Upper lobe of right lung (tissue), 1 donor: ENCODE data around the gene SERINC4. TPM values are rescaled to one million over a fixed set of nuclear protein-coding genes. Genes with fewer than 3 reads are reported as not detected.
"Not testable (repeated sequence)": the region's sequence is repeated elsewhere in the genome, so short reads cannot be mapped to it uniquely, and the experiment has no call there.

Experiments
- ATAC-seq: fragments of 200-7000 bp; cut with Tn5 transposase; one replicate; pipeline ENCODE4 v1.9.1; 2020; ENCODE audit warnings: mild to moderate bottlenecking, moderate library complexity
- DNase-seq: peaks from one replicate; pipeline ENCODE4 v3.0.0-alpha.2; 2020
- H3K27ac ChIP-seq: fragments of 200-600 bp; one replicate; pipeline ENCODE4 v1.8.0; 2022
- H3K27me3 ChIP-seq: fragments of 200-600 bp; one replicate; pipeline ENCODE4 v1.8.0; 2022; ENCODE audit warnings: mild to moderate bottlenecking
- H3K36me3 ChIP-seq: fragments of 200-600 bp; one replicate; pipeline ENCODE4 v1.8.0; 2022
- H3K4me1 ChIP-seq: fragments of 200-600 bp; one replicate; pipeline ENCODE4 v1.8.0; 2022
- H3K4me3 ChIP-seq: fragments of 200-600 bp; one replicate; pipeline ENCODE4 v1.8.0; 2022; ENCODE audit warnings: mild to moderate bottlenecking
- H3K9me3 ChIP-seq: fragments of 200-600 bp; one replicate; pipeline ENCODE4 v1.8.0; 2022
- CTCF ChIP-seq: fragments of 200-600 bp; IDR thresholded peaks from one replicate; pipeline ENCODE4 v1.8.0; 2022; ENCODE audit warnings: antibody characterized with exemption
- intact Hi-C: fragments of 100-400 bp; cut with DNase I; formaldehyde crosslinking; loops from one replicate; pipeline ENCODE4 v1.11.0; 2022
- microRNA-seq: library from miRNA; unstranded; fragments of <30 nt; microRNA quantifications from one replicate; pipeline ENCODE4 v1.2.0, GENCODE V29; 2020; ENCODE audit warnings: borderline microRNAs expressed
- total RNA-seq: library from RNA; stranded (reverse); fragmentation: NEBNext Ultra II Directional; extraction: Animal tissue kit (Norgen Biotek cat#: 25700); gene quantifications from one replicate; pipeline ENCODE4 v1.2.1, GENCODE V29; 2021
- donor health status: DM: no; HTN: yes; CAD: no; lungs with severe emphysema.

Gene SERINC4
- total RNA-seq, 1 donor from 2014 or later = not detected

- ATAC-seq = no peak
- H3K36me3 ChIP-seq = peaks cover 37% of the 10 kb centered on the region
- intact Hi-C loops = no loop called here
- H3K4me3 ChIP-seq = peak overlapping the region; percentile 37
- peaks cover 48% of the 10 kb centered on the region for H3K4me1 ChIP-seq
- no peaks in the 10 kb centered on the region for H3K27me3 ChIP-seq
- no peak for DNase-seq
- no peaks in the 10 kb centered on the region for H3K9me3 ChIP-seq
- no peak for TF ChIP-seq CTCF
- peak overlapping the region; percentile 30 for H3K27ac ChIP-seq
Observed at GRCh38 chr15:43749690-43750345, 50.2 kb downstream of the SERINC4 start.

GRCh38 chr15:43748376-43748775 is 51.6 kb downstream of the SERINC4 start:
- TF ChIP-seq CTCF = no peak
- peaks cover 24% of the 10 kb centered on the region for H3K36me3 ChIP-seq
- H3K27ac ChIP-seq = no peak overlapping the region
- intact Hi-C loops = no loop called here
- peaks cover 48% of the 10 kb centered on the region for H3K4me1 ChIP-seq
- no peaks in the 10 kb centered on the region for H3K27me3 ChIP-seq
- ATAC-seq (no peak), DNase-seq (no peak)
- H3K4me3 ChIP-seq = peak overlapping the region; percentile 86
- no peaks in the 10 kb centered on the region for H3K9me3 ChIP-seq

- H3K4me3 ChIP-seq = peak overlapping the region; percentile 86
- H3K9me3 ChIP-seq, H3K27me3 ChIP-seq, intact Hi-C loops, DNase-seq: not testable (repeated sequence)
- H3K36me3 ChIP-seq = peaks cover 12% of the 10 kb centered on the region
- peak; percentile 55 for ATAC-seq
- peaks cover 44% of the 10 kb centered on the region for H3K4me1 ChIP-seq
- H3K27ac ChIP-seq = peak overlapping the region; percentile 96
Observed at GRCh38 chr15:43746903-43747309, 53.1 kb downstream of the SERINC4 start.

GRCh38 chr15:43746245-43746902 is 53.6 kb downstream of the SERINC4 start, which contains the start of gene PDIA3:
Gene PDIA3 (plus strand): TSS chr15:43746438. CDS start chr15:43746540, 102 bp downstream.
- H3K27me3 ChIP-seq, H3K9me3 ChIP-seq, H3K36me3 ChIP-seq, intact Hi-C loops: not testable (repeated sequence)
- Histone ChIP-seq H3K4me3 (peak within 1 kb of the TSS; percentile 86), H3K4me1 (peaks cover 39% of the 10 kb centered on the region), H3K27ac (peak within 1 kb of the TSS; percentile 96)
- ATAC-seq (peak; percentile 98), DNase-seq (peak; percentile 98)

Small RNA genes within 50 kb of the gene (microRNA-seq; reads per million reads assigned to microRNA genes)
- gene MIR1282 = 1.5 reads per million

Other genes starting within 250 kb of the SERINC4 start
- 27.3 TPM for gene PPIP5K1, start 210.0 kb downstream of the SERINC4 start, total RNA-seq
- 0.84 TPM for gene CKMT1B, start 206.2 kb downstream of the SERINC4 start, total RNA-seq
- gene STRC, start 181.4 kb downstream of the SERINC4 start, total RNA-seq = not detected
- gene CATSPER2, start 151.4 kb downstream of the SERINC4 start, total RNA-seq = 3.3 TPM
- 1.9 TPM for gene CKMT1A, start 106.4 kb downstream of the SERINC4 start, total RNA-seq
- 382 TPM for gene PDIA3, start 53.8 kb downstream of the SERINC4 start, total RNA-seq
- 4.3 TPM for gene ELL3, start 23.3 kb downstream of the SERINC4 start, total RNA-seq
- gene SERF2, start 7.9 kb downstream of the SERINC4 start, total RNA-seq = 769 TPM
- 11.3 TPM for gene HYPK, start 379 bp upstream of the SERINC4 start, total RNA-seq
- 21.0 TPM for gene MFAP1, start 24.5 kb upstream of the SERINC4 start, total RNA-seq
- 6.2 TPM for gene WDR76, start 26.8 kb upstream of the SERINC4 start, total RNA-seq